Neuron (in vitro differentiated cells): ENCODE results near the gene SLC6A2.
"Not testable (repeated sequence)": the region's sequence is repeated elsewhere in the genome, so short reads cannot be mapped to it uniquely, and the experiment has no call there.

Experiments
- H2AFZ ChIP-seq: one replicate; pipeline ENCODE4 v1.6.1; 2013; ENCODE audit warnings: low read depth, mild to moderate bottlenecking, inconsistent platforms, low read length, moderate library complexity
- H3K27me3 ChIP-seq: one replicate; pipeline ENCODE4 v1.6.1; 2013; ENCODE audit warnings: low read length; ENCODE audit not compliant: insufficient read depth
- H3K36me3 ChIP-seq: one replicate; pipeline ENCODE4 v1.6.1; 2013; ENCODE audit warnings: low read length; ENCODE audit not compliant: insufficient read depth
- H3K4me1 ChIP-seq: one replicate; pipeline ENCODE4 v1.6.1; 2013; ENCODE audit warnings: low read length; ENCODE audit not compliant: insufficient read depth
- H3K4me3 ChIP-seq: 2 replicates; pipeline ENCODE4 v1.5.1; 2013; ENCODE audit warnings: mild to moderate bottlenecking, low read length, moderate library complexity
- H3K9me3 ChIP-seq: one replicate; pipeline ENCODE4 v1.6.1; 2013; ENCODE audit warnings: low read length

SLC6A2 gene

GRCh38 chr16:55655897-55656681 is at the start of gene SLC6A2:
Gene SLC6A2 (plus strand): TSS chr16:55655988. CDS start chr16:55656695, 707 bp downstream.
- Histone ChIP-seq H2AFZ (no peak within 1 kb of the TSS), H3K4me1 (no peaks in the 10 kb centered on the region), H3K36me3 (no peaks in the 10 kb centered on the region), H3K9me3 (peaks cover 4% of the 10 kb centered on the region), H3K4me3 (no peak within 1 kb of the TSS), H3K27me3 (peaks cover 76% of the 10 kb centered on the region)

- H3K4me1 ChIP-seq, result no peaks in the 10 kb centered on the region
- peaks cover 3% of the 10 kb centered on the region for H3K9me3 ChIP-seq
- no peaks in the 10 kb centered on the region for H3K36me3 ChIP-seq
- no peaks in the 10 kb centered on the region for H3K27me3 ChIP-seq
- no peak overlapping the region for H2AFZ ChIP-seq
- no peak overlapping the region for H3K4me3 ChIP-seq
These were observed 42.0 kb upstream of the SLC6A2 start for GRCh38 chr16:55613613-55614335.

DNA sequence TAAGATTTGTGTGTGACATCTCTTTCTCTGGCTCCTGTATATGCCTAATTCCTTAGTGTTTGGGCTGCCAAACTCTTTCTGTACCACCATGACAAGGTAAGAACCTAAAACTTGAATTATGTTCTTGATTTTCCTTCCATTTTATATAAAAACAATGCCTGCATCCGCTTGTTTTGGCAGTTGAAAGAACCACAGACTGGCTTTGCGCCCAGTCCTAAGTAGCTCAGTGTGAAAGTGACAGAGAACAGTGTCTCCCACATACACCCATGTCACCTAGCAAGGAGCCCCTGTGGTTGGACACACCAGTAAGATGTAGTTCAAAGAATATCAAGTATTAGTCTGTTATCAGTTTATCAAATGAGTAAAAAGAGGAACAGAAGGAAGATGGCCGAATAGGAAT is 40.7 kb upstream of the SLC6A2 start:
- H3K27me3 ChIP-seq, result no peaks in the 10 kb centered on the region
- H3K4me3 ChIP-seq, result no peak overlapping the region
- H2AFZ ChIP-seq, result no peak overlapping the region
- no peaks in the 10 kb centered on the region for H3K9me3 ChIP-seq
- H3K36me3 ChIP-seq, result no peaks in the 10 kb centered on the region
- no peaks in the 10 kb centered on the region for H3K4me1 ChIP-seq

DNA sequence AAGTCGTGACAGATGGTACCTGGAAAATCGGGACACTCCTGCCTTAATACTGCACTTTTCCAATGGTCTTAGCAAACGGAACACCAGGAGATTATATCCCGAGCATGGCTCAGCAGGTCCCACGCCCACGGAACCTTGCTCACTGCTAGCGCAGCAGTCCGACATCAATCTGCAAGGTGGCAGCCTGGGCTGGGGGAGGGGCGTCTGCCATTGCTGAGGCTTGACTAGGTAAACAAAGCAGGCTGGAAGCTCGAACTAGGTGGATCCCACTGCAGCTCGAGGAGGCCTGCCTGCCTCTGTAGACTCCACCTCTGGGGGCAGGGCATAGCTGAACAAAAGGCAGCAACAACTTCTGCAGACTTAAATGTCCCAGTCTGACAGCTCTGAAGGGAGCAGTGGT is 40.1 kb upstream of the SLC6A2 start:
- not testable (repeated sequence) for H3K4me3 ChIP-seq, H2AFZ ChIP-seq, H3K4me1 ChIP-seq, H3K27me3 ChIP-seq, H3K9me3 ChIP-seq, H3K36me3 ChIP-seq

DNA sequence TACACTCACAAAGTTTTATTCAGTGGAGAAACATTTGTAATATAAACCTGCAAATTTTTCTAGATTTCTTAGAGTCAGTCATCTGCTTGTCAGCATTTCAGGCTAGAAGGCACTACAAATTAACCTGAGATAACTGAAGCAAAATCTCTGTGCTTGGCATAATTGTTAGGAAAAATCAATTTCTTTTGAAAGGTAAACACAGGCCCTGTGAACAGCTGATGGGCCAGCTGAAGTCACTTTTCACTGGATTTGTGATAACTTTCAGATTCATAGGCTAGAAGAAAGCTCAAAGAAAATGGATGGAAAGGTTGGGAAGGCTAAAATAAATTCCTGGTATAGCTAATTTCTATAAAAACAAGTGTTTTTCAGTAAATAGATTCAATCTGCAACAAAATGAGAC is 34.0 kb upstream of the SLC6A2 start:
- no peak overlapping the region for H3K4me3 ChIP-seq
- no peaks in the 10 kb centered on the region for H3K27me3 ChIP-seq
- H2AFZ ChIP-seq, result no peak overlapping the region
- H3K4me1 ChIP-seq, result no peaks in the 10 kb centered on the region
- no peaks in the 10 kb centered on the region for H3K9me3 ChIP-seq
- no peaks in the 10 kb centered on the region for H3K36me3 ChIP-seq

DNA sequence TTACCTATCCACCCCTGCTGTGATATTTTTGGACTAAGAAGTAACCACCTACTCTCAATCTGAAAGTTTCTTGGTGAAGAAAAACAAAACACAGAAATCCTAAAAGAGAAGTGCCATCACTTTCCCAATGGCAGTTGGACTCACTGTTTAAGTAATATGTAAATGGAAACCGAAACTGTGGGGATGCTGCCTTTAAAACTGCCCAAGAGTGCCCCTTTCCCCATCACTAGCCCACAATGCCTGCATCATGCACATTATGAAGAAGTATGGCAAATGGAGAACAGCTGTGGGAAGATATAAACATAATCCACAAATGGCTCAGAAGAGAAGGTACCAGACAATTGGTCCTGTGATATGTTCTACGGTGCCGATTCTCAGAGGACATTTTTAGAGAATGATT is 33.5 kb upstream of the SLC6A2 start:
- Histone ChIP-seq H3K9me3 (no peaks in the 10 kb centered on the region), H3K4me1 (no peaks in the 10 kb centered on the region), H3K4me3 (no peak overlapping the region), H2AFZ (no peak overlapping the region), H3K36me3 (no peaks in the 10 kb centered on the region), H3K27me3 (no peaks in the 10 kb centered on the region)

- Histone ChIP-seq H3K4me3 (no peak overlapping the region), H3K4me1 (no peaks in the 10 kb centered on the region), H3K9me3 (no peaks in the 10 kb centered on the region), H3K36me3 (no peaks in the 10 kb centered on the region), H2AFZ (no peak overlapping the region), H3K27me3 (no peaks in the 10 kb centered on the region)
These were observed 32.7 kb upstream of the SLC6A2 start for GRCh38 chr16:55622930-55623561.

DNA sequence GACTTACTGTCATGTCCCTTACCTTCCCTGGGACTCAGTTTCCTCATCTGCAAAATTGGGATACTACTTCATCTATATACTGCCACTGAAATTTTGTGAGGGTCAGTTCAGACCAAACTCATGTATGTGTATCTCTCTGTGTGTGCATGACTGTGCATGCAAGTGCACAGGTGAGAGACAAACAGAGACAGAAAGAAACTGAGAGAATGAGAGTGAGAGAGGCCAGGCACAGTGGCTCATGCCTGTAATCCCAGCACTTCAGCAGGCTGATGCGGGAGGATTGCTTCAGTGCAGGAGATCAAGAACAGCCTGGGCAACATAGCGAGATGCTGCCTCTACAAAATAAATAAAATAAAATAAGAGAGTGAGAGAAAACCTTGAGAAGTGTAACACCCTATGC is 32.1 kb upstream of the SLC6A2 start:
- H3K9me3 ChIP-seq, result no peaks in the 10 kb centered on the region
- no peaks in the 10 kb centered on the region for H3K36me3 ChIP-seq
- no peaks in the 10 kb centered on the region for H3K4me1 ChIP-seq
- H3K27me3 ChIP-seq, result no peaks in the 10 kb centered on the region
- H2AFZ ChIP-seq, result no peak overlapping the region
- no peak overlapping the region for H3K4me3 ChIP-seq

- Histone ChIP-seq H3K4me3 (no peak overlapping the region), H2AFZ (no peak overlapping the region), H3K27me3 (no peaks in the 10 kb centered on the region), H3K36me3 (no peaks in the 10 kb centered on the region), H3K9me3 (no peaks in the 10 kb centered on the region), H3K4me1 (no peaks in the 10 kb centered on the region)
These were observed 31.1 kb upstream of the SLC6A2 start for GRCh38 chr16:55624696-55625095.

GRCh38 chr16:55625843-55626242 is 29.9 kb upstream of the SLC6A2 start:
- Histone ChIP-seq H3K4me3 (no peak overlapping the region), H3K4me1 (no peaks in the 10 kb centered on the region)

DNA sequence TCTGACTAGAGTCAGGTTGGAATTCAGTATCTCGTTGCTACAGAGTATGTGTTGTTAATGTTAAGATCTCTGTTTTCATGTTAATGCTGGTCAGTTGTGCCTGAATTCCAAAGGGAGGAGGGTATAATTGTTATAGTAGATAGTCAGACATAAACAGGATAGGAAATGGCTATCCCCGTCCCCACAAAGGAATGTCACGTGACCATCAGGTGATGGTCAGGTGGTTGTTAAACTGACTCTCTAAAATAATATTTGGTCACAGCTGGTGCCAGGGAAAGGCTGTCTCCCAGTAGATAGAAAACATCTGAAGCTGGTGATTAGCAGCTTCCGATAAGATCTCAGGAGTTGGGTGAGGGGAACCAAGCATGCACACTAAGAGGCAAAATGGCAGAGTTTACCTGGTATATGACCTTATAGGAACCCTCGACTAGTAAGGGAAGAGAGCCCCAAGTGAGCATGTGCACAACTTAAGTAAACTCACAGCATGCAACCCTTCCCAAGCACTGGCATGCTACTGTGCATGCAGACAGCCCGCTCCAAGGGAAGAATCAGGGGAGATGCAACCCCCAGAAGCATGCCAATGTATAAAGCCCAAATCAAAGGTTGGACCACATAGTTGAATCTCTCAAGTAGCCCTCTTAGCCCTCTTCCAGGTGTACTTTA is 27.4 kb upstream of the SLC6A2 start:
- H3K36me3 ChIP-seq, result no peaks in the 10 kb centered on the region
- H3K9me3 ChIP-seq, result peaks cover 4% of the 10 kb centered on the region
- H3K4me1 ChIP-seq, result no peaks in the 10 kb centered on the region
- H3K4me3 ChIP-seq, result no peak overlapping the region
- H3K27me3 ChIP-seq, result no peaks in the 10 kb centered on the region
- no peak overlapping the region for H2AFZ ChIP-seq

More at GRCh38 chr16:55625843-55626242, 29.9 kb upstream of the SLC6A2 start:
- Histone ChIP-seq H2AFZ (no peak overlapping the region), H3K36me3 (no peaks in the 10 kb centered on the region), H3K27me3 (no peaks in the 10 kb centered on the region), H3K9me3 (no peaks in the 10 kb centered on the region)

DNA sequence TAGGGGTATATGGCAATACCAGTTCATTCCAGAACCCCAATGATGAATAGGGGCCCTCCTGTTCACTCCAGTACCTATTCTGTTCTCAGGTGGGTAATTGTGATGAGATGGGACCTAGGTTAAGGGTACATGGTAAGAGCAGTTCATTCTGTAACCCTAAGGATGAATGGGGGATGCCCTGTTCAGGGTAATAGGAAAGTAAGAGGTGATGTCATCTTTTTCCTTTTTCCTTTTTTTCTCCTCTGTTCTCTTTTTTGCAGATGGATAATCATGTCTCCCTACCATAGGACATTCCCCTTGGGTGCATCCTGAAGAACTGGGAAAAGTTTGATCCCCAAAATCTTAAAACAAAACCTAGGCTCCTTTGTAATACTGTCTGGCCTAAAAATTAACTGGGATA is 25.0 kb upstream of the SLC6A2 start:
- H3K27me3 ChIP-seq, result no peaks in the 10 kb centered on the region
- H3K4me3 ChIP-seq, result no peak overlapping the region
- H3K4me1 ChIP-seq, result no peaks in the 10 kb centered on the region
- H3K9me3 ChIP-seq, result peaks cover 4% of the 10 kb centered on the region
- no peak overlapping the region for H2AFZ ChIP-seq
- H3K36me3 ChIP-seq, result no peaks in the 10 kb centered on the region

DNA sequence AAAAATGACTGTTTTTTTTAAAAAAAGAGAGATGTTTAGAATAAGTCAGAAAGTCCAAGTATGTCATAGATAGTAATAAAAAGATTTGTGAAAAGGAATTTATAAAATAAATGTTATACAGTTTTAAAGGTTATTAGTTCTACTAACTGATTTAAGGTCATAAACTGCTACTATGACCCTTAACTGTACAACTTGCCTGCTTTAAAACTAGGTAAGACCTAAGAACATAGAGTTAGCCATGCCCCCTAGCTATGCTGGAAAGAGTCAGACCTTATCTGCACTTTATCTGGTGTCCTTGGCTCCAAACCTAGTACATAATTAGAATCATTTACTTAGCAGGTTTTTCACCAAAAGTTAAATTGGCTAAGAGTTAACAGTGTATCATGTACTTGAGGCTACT is 23.5 kb upstream of the SLC6A2 start:
- Histone ChIP-seq H3K36me3 (no peaks in the 10 kb centered on the region), H3K4me1 (no peaks in the 10 kb centered on the region), H3K27me3 (no peaks in the 10 kb centered on the region), H2AFZ (no peak overlapping the region), H3K4me3 (no peak overlapping the region), H3K9me3 (peaks cover 4% of the 10 kb centered on the region)
